ENCODE measurements around the gene PRC1. TPM values are rescaled to one million over a fixed set of nuclear protein-coding genes. Genes with fewer than 3 reads are reported as not detected.
"Not testable (repeated sequence)": the region's sequence is repeated elsewhere in the genome, so short reads cannot be mapped to it uniquely, and the experiment has no call there.

PRC1 gene
- total RNA-seq, 1 donor = 17.7 TPM

DNA sequence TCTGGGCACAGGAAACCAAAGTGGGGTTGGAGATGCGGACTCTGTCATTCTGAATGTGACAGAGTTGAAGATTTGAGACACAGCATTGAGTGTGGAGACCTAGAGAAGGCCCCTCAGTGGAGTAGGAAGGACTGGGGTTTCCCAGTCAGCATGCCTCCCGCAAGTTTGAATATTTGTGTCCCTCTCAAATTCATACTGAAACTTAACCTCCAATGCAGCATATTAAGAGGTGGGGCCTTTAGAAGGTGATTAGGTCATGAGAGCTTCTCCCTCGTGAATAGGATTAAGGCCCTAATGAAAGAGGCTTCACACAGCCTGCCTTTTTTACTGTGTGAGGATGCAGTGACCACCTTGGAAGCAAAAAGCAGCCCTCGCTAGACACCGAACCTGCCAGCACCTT is 70.0 kb downstream of the PRC1 start:
- Histone ChIP-seq H3K4me3 (ENCODE audit: insufficient read depth, low read length) (no peak overlapping the region), H3K27ac (ENCODE audit: low read depth, low read length) (no peak overlapping the region), H3K36me3 (ENCODE audit: insufficient read depth, low read length) (peaks cover 15% of the 10 kb centered on the region), H3K4me2 (ENCODE audit: insufficient read depth, low read length) (no peak overlapping the region), H4K20me1 (ENCODE audit: insufficient read depth, low read length) (no peaks in the 10 kb centered on the region), H2AFZ (ENCODE audit: low read length) (no peak overlapping the region), H3K4me1 (ENCODE audit: insufficient read depth, low read length) (no peaks in the 10 kb centered on the region), H3K27me3 (ENCODE audit: insufficient read depth, low read length) (no peaks in the 10 kb centered on the region), H3K9me3 (ENCODE audit: low read depth, low read length) (no peaks in the 10 kb centered on the region), H3K79me2 (ENCODE audit: insufficient read depth, low read length) (no peaks in the 10 kb centered on the region)
- DNase-seq (ENCODE audit: insufficient read length, low spot score, missing footprints) = peak; percentile 27
- TF ChIP-seq, protein P1, sequence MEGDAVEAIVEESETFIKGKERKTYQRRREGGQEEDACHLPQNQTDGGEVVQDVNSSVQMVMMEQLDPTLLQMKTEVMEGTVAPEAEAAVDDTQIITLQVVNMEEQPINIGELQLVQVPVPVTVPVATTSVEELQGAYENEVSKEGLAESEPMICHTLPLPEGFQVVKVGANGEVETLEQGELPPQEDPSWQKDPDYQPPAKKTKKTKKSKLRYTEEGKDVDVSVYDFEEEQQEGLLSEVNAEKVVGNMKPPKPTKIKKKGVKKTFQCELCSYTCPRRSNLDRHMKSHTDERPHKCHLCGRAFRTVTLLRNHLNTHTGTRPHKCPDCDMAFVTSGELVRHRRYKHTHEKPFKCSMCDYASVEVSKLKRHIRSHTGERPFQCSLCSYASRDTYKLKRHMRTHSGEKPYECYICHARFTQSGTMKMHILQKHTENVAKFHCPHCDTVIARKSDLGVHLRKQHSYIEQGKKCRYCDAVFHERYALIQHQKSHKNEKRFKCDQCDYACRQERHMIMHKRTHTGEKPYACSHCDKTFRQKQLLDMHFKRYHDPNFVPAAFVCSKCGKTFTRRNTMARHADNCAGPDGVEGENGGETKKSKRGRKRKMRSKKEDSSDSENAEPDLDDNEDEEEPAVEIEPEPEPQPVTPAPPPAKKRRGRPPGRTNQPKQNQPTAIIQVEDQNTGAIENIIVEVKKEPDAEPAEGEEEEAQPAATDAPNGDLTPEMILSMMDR (IDR thresholded peaks at IDR 0.05; ENCODE audit: extremely low read depth, low read depth, low read length) = no peak

DNA sequence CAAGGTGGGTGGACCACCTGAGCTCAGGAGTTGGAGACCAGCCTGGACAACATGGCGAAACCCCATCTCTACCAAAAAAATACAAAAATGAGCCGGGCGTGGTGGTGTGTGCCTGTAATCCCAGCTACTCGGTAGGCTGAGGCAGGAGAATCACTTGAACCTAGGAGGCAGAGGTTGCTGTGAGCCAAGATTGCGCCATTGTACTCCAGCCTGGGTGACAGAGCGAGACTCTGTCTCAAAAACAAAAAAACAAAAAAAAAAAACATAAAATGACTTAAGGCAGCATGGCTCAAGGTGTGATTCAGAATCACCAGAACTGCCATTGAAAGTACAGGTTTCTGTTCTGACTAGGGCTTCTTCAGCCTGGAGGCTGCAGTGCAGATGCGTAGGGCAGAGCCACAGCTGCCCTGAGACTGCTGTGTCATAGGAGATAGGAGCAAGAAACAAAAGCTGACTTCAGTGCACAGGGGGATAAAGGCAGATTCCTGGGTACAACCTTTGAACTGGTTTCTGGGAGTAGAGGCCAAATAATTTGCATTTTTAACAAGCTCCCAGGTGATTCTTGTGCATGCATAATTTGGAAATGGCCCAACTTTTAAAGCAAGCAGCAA is 71.5 kb downstream of the PRC1 start:
- H4K20me1 ChIP-seq (ENCODE audit: insufficient read depth, low read length); H2AFZ ChIP-seq (ENCODE audit: low read length); H3K27ac ChIP-seq (ENCODE audit: low read depth, low read length); H3K4me3 ChIP-seq (ENCODE audit: insufficient read depth, low read length); H3K27me3 ChIP-seq (ENCODE audit: insufficient read depth, low read length); H3K4me1 ChIP-seq (ENCODE audit: insufficient read depth, low read length); H3K4me2 ChIP-seq (ENCODE audit: insufficient read depth, low read length); H3K79me2 ChIP-seq (ENCODE audit: insufficient read depth, low read length); H3K9me3 ChIP-seq (ENCODE audit: low read depth, low read length): not testable (repeated sequence)
- peak; percentile 42 for DNase-seq (ENCODE audit: insufficient read length, low spot score, missing footprints)
- H3K36me3 ChIP-seq (ENCODE audit: insufficient read depth, low read length) = peaks cover 21% of the 10 kb centered on the region

DNA sequence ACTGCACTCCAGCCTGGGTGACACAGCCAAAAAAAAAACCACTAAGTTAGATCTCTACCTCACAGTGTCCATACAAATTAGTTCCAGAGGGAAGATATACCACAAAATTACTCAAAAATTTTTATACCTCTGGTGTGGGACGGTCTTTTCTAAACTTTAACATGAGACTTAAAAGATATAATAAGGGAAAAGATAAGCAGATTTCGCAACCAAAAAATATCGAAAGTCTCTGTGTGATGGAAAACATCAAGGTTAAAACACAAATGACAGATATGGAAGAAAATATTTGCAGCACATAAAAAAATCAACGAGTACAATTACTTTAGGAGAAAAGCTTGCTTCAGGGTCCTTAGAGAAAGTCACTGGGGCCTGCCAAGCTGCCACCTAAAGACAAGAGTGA is 72.4 kb downstream of the PRC1 start:
- H2AFZ ChIP-seq (ENCODE audit: low read length) = no peak overlapping the region
- H4K20me1 ChIP-seq (ENCODE audit: insufficient read depth, low read length) = no peaks in the 10 kb centered on the region
- H3K27me3 ChIP-seq (ENCODE audit: insufficient read depth, low read length) = no peaks in the 10 kb centered on the region
- peaks cover 29% of the 10 kb centered on the region for H3K36me3 ChIP-seq (ENCODE audit: insufficient read depth, low read length)
- H3K4me2 ChIP-seq (ENCODE audit: insufficient read depth, low read length) = no peak overlapping the region
- H3K79me2 ChIP-seq (ENCODE audit: insufficient read depth, low read length) = no peaks in the 10 kb centered on the region
- TF ChIP-seq, protein P1 (IDR thresholded peaks at IDR 0.05; ENCODE audit: extremely low read depth, low read depth, low read length) = no peak
- H3K4me3 ChIP-seq (ENCODE audit: insufficient read depth, low read length) = no peak overlapping the region
- no peaks in the 10 kb centered on the region for H3K9me3 ChIP-seq (ENCODE audit: low read depth, low read length)
- H3K27ac ChIP-seq (ENCODE audit: low read depth, low read length) = no peak overlapping the region
- DNase-seq (ENCODE audit: insufficient read length, low spot score, missing footprints) = no peak
- no peaks in the 10 kb centered on the region for H3K4me1 ChIP-seq (ENCODE audit: insufficient read depth, low read length)

DNA sequence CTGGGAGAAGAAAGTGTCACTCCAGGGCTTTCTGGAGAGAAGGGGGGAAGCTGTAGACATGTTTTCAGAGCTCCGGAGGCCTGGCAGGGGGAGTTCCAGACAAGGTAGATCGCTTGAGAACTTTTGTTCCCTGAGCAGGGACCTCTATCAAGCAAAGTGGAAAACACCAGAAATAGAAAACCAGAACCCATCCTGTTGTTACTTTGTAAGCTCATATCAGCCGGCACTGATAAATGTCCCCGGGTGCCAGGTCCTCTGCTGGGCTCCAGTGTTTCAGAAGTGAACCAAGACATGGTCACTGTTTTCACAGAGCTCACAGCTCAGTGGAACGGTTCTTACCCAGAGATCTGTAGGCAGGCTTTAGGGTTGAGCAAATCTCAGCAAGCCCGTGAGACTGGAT is 75.5 kb downstream of the PRC1 start:
- no peaks in the 10 kb centered on the region for H4K20me1 ChIP-seq (ENCODE audit: insufficient read depth, low read length)
- H3K36me3 ChIP-seq (ENCODE audit: insufficient read depth, low read length) = peaks cover 47% of the 10 kb centered on the region
- DNase-seq (ENCODE audit: insufficient read length, low spot score, missing footprints) = no peak
- no peaks in the 10 kb centered on the region for H3K27me3 ChIP-seq (ENCODE audit: insufficient read depth, low read length)
- TF ChIP-seq, protein P1 (IDR thresholded peaks at IDR 0.05; ENCODE audit: extremely low read depth, low read depth, low read length) = no peak
- no peaks in the 10 kb centered on the region for H3K4me1 ChIP-seq (ENCODE audit: insufficient read depth, low read length)
- no peaks in the 10 kb centered on the region for H3K79me2 ChIP-seq (ENCODE audit: insufficient read depth, low read length)
- H3K27ac ChIP-seq (ENCODE audit: low read depth, low read length) = no peak overlapping the region
- no peak overlapping the region for H3K4me2 ChIP-seq (ENCODE audit: insufficient read depth, low read length)
- no peaks in the 10 kb centered on the region for H3K9me3 ChIP-seq (ENCODE audit: low read depth, low read length)
- no peak overlapping the region for H3K4me3 ChIP-seq (ENCODE audit: insufficient read depth, low read length)
- H2AFZ ChIP-seq (ENCODE audit: low read length) = no peak overlapping the region
